A549 (cell line): ENCODE data around the gene RUVBL1.
A peak's percentile ranks its signal among the peaks of the same experiment; 100 is the strongest.

Source experiments
- CHD2 ChIP-seq: fragments of 150-350 bp; IDR thresholded peaks from 2 replicates; pipeline ENCODE4 v1.6.1; 2014; ENCODE audit warnings: low read length; ENCODE audit not compliant: partially characterized antibody
- CTCF ChIP-seq: fragments of >200 bp; sonication (Bioruptor Twin); formaldehyde crosslinking; IDR thresholded peaks from 3 replicates; pipeline ENCODE4 v1.5.1; 2016
- ELK1 ChIP-seq: fragments of 150-350 bp; IDR thresholded peaks from 2 replicates; pipeline ENCODE4 v1.6.1; 2014; ENCODE audit warnings: low read depth, mild to moderate bottlenecking, low read length
- FOSB ChIP-seq: fragments of 250-450 bp; sonication (Bioruptor Pico); IDR thresholded peaks from 2 replicates; pipeline ENCODE4 v1.5.0; 2020; ENCODE audit warnings: mild to moderate bottlenecking, moderate library complexity
- HDAC2 ChIP-seq: fragments of 200-600 bp; sonication (generic); IDR thresholded peaks from 2 replicates; pipeline ENCODE4 v1.6.1; 2016
- HOXA7 ChIP-seq: fragments of 250-450 bp; sonication (Bioruptor Pico); IDR thresholded peaks from 2 replicates; pipeline ENCODE4 v1.5.0; 2020; ENCODE audit warnings: mild to moderate bottlenecking, moderate library complexity
- POLR2A ChIP-seq: IDR thresholded peaks from 2 replicates; pipeline ENCODE4 v1.6.1; 2012; ENCODE audit warnings: mild to moderate bottlenecking, low read length

GRCh38 chr3:128068156-128068620 lies 55.4 kb downstream of the RUVBL1 start:
- TF ChIP-seq POLR2A = no peak
- no peak for TF ChIP-seq CHD2
- no peak for TF ChIP-seq HDAC2
- peak; percentile 41 for TF ChIP-seq CTCF
- no peak for TF ChIP-seq FOSB
- no peak for TF ChIP-seq HOXA7 (CRISPR knock-in tag)
- TF ChIP-seq ELK1 = no peak
